AG08395 (cell line): ENCODE data around the gene LYRM7.
"Not testable (repeated sequence)": the region's sequence is repeated elsewhere in the genome, so short reads cannot be mapped to it uniquely, and the experiment has no call there.

Source experiments
- DNase-seq: peaks from one replicate; pipeline ENCODE4 v3.0.0; 2012; ENCODE audit warnings: mixed read lengths, low spot score

The LYRM7 gene

GRCh38 chr5:131170540-131171275 lies at the start of gene LYRM7:
Gene LYRM7, plus strand, starts transcription at chr5:131170944. Its CDS starts 77 bp downstream, at chr5:131171021.
- peak; percentile 96 for DNase-seq

- DNase-seq = not testable (repeated sequence)
These were observed 43.5 kb upstream of the LYRM7 start for GRCh38 chr5:131127244-131127643.

GRCh38 chr5:131129306-131129705 lies 41.4 kb upstream of the LYRM7 start:
- DNase-seq = no peak

- not testable (repeated sequence) for DNase-seq
These were observed 37.7 kb upstream of the LYRM7 start for GRCh38 chr5:131133091-131133490.

GRCh38 chr5:131138406-131138805 lies 32.3 kb upstream of the LYRM7 start:
- not testable (repeated sequence) for DNase-seq

GRCh38 chr5:131139321-131139720 lies 31.4 kb upstream of the LYRM7 start:
- DNase-seq = no peak

- no peak for DNase-seq
These were observed 27.6 kb upstream of the LYRM7 start for GRCh38 chr5:131142970-131143617.

GRCh38 chr5:131147258-131147657 lies 23.5 kb upstream of the LYRM7 start:
- no peak for DNase-seq

GRCh38 chr5:131148835-131149234 lies 21.9 kb upstream of the LYRM7 start:
- DNase-seq = no peak

- no peak for DNase-seq
These were observed 20.3 kb upstream of the LYRM7 start for GRCh38 chr5:131150408-131150807.

- no peak for DNase-seq
These were observed 19.5 kb upstream of the LYRM7 start for GRCh38 chr5:131151216-131151615.

GRCh38 chr5:131156385-131156784 lies 14.4 kb upstream of the LYRM7 start:
- no peak for DNase-seq

- DNase-seq = no peak
These were observed 13.8 kb upstream of the LYRM7 start for GRCh38 chr5:131156957-131157356.

GRCh38 chr5:131160134-131160533 lies 10.6 kb upstream of the LYRM7 start:
- DNase-seq = no peak

GRCh38 chr5:131163276-131164119 lies 7.2 kb upstream of the LYRM7 start:
- DNase-seq = no peak

GRCh38 chr5:131164191-131165118 lies 6.3 kb upstream of the LYRM7 start:
- DNase-seq = peak; percentile 71

GRCh38 chr5:131165119-131165727 lies 5.5 kb upstream of the LYRM7 start, which contains the start of gene HINT1:
Gene HINT1, minus strand, starts transcription at chr5:131165256. Its CDS starts 51 bp downstream, at chr5:131165205.
- DNase-seq = peak; percentile 96

GRCh38 chr5:131167615-131168014 lies 3.1 kb upstream of the LYRM7 start:
- no peak for DNase-seq

- no peak for DNase-seq
These were observed 769 bp upstream of the LYRM7 start for GRCh38 chr5:131169810-131170539.

- no peak for DNase-seq
These were observed 599 bp downstream of the LYRM7 start for GRCh38 chr5:131171276-131171810.
